HUES6 (cell line): ENCODE data around the gene IFT43.

Source experiments
- H3K27ac ChIP-seq: 2 replicates; pipeline ENCODE4 v1.7.0; 2013; ENCODE audit warnings: low read depth, mild to moderate bottlenecking, low read length, inconsistent platforms
- H3K27me3 ChIP-seq: 2 replicates; pipeline ENCODE4 v1.6.1; 2013; ENCODE audit warnings: low read length; ENCODE audit not compliant: control insufficient read depth, insufficient read depth
- H3K36me3 ChIP-seq: 2 replicates; pipeline ENCODE4 v1.6.1; 2013; ENCODE audit warnings: low read length; ENCODE audit not compliant: control insufficient read depth, insufficient read depth
- H3K4me1 ChIP-seq: 2 replicates; pipeline ENCODE4 v1.6.1; 2013; ENCODE audit warnings: low read length; ENCODE audit not compliant: control insufficient read depth, insufficient read depth
- H3K4me3 ChIP-seq: 2 replicates; pipeline ENCODE4 v1.5.1; 2013; ENCODE audit warnings: low read depth, low read length
- H3K9ac ChIP-seq: one replicate; pipeline ENCODE4 v1.6.1; 2013; ENCODE audit warnings: mild to moderate bottlenecking, low read length
- H3K9me3 ChIP-seq: 2 replicates; pipeline ENCODE4 v1.6.1; 2013; ENCODE audit warnings: low read depth, low read length; ENCODE audit not compliant: control insufficient read depth, insufficient read depth

Gene IFT43

DNA sequence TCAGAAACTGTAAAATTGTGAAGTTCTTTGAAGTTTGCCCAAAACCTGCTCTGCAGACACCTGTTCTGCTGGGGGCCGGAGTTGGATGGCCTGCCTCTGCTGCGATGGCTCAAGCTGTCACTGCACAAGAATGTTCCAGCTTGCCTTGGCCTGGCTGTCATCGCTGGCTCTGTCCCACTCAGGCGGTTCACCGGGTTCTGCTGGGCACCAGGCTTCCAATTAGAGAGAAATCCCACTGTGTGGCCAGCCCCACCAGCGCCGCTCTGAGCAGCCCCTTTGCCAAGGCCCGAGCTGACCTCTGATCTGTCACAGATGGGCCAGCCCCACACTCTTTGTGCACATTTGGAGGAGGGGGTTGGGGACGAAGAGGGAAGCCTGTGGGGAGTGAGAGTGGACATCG is 94.5 kb downstream of the IFT43 start:
- no peak overlapping the region for H3K9ac ChIP-seq
- no peaks in the 10 kb centered on the region for H3K27me3 ChIP-seq
- H3K27ac ChIP-seq = no peak overlapping the region
- no peaks in the 10 kb centered on the region for H3K9me3 ChIP-seq
- H3K4me3 ChIP-seq = no peak overlapping the region
- H3K4me1 ChIP-seq = peaks cover 19% of the 10 kb centered on the region
- H3K36me3 ChIP-seq = no peaks in the 10 kb centered on the region

DNA sequence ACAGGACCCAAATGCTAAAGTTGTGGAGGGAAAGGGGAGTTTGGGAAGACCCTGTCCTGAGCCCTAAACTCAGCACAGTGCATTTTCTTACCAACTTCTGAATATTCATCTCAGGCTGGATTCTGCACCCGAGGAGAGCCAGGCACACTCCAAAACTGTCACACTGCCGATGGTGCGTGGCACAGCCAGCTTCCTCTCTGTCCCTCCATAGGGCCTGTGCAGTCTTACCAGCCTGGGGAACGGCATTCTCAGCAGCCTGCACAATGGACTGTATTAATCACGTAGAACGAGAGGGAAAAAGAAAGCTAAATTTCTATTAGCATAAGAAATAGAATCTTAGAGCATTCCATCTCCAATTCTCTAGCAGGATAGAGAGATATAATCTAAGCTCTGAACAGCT is 94.9 kb downstream of the IFT43 start:
- Histone ChIP-seq H3K4me3 (no peak overlapping the region), H3K9me3 (no peaks in the 10 kb centered on the region), H3K9ac (no peak overlapping the region)

DNA sequence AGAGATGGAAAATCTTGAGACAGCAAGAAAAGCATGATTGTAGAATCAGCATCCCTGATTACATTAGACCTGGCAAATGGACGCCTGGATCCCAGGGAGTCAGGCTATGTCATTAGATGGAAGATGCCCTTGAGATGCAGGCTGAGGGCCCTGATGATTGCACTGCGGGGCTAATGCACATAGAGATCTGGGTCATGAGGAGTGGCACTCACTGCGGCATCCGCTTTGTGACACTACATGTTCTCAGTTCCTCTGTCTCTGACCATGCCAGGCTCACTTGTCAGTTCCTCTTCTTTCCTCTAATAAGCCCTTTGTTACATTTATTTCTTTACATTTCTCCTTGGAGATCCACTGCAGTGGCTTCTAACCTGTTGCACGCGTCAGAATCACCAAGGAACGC is 96.1 kb downstream of the IFT43 start:
- Histone ChIP-seq H3K9ac (no peak overlapping the region), H3K9me3 (no peaks in the 10 kb centered on the region), H3K27me3 (no peaks in the 10 kb centered on the region)

More for the DNA sequence above, 94.9 kb downstream of the IFT43 start:
- H3K36me3 ChIP-seq = no peaks in the 10 kb centered on the region
- H3K27ac ChIP-seq = no peak overlapping the region
- no peaks in the 10 kb centered on the region for H3K27me3 ChIP-seq
- H3K4me1 ChIP-seq = peaks cover 21% of the 10 kb centered on the region

DNA sequence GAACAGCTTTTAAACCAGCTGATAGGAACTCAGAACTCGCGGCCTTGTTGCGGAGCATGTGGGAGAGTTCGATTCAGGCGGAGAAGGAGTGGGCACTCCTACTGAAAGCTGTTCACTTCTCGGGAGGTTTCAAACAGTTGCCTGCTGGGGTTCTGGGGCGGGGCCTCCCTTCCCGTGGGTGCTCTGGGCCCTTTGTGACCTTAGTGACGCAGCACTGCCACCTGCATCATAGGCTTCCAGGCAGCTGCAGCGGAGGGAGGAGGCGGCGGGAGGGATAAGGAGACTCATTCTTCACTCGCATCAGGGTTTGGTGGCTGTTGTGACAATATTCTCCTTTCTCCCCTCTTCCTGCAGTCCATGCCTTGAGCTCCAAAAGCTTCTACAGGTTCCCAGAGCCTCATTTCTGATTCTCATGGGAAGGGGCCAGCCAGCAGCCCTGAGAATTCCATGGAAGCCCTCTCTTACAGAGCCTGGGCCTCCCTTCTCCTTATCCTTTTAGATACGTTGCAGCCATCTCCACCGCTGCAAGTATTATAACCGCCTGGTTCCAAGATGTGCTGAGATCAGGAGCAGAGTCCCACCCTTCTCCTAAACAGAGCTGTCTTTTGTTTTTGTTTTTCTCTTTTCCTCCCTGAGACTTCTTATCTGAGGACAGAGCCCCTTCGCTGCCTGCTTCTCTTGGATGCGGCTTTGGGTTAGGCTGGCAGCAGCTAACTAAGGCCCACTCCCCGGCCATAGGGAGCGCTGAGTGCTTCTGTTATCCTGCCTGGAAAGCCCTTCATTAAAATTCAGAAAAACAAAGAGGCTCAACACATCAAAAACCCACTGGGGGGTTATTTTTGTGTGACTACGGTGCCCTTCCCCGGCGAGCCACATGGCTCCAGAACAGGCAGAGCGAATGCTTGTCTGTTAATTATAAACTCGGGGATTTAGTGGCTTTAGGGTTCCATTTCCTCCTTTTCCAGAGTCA is 98.5 kb downstream of the IFT43 start:
- Histone ChIP-seq H3K36me3 (no peaks in the 10 kb centered on the region), H3K4me3 (no peak overlapping the region), H3K9me3 (no peaks in the 10 kb centered on the region), H3K9ac (no peak overlapping the region), H3K27me3 (no peaks in the 10 kb centered on the region), H3K4me1 (peaks cover 30% of the 10 kb centered on the region), H3K27ac (no peak overlapping the region)

More for the DNA sequence above, 96.1 kb downstream of the IFT43 start:
- H3K4me1 ChIP-seq = peaks cover 21% of the 10 kb centered on the region
- no peak overlapping the region for H3K27ac ChIP-seq
- H3K4me3 ChIP-seq = no peak overlapping the region
- no peaks in the 10 kb centered on the region for H3K36me3 ChIP-seq

DNA sequence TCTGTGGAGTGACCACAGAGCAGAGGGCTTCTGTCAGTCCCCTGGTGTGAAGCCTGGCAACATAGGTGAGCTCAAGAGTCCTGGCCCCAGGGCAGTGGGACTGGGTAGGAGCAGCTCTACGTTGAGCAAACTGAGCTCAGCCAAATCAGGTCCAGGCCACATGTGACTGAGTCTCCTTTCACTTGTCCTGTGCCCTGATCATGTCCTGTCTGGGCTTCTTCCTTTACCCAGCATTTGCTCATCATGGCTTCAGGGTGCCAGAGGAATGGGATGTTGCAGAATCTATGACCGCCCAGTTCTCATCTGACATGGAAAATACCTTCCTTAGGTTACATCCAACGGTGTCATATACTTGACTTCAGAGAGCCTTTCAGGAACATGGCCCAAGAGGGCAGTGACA is 99.8 kb downstream of the IFT43 start:
- Histone ChIP-seq H3K4me1 (peaks cover 43% of the 10 kb centered on the region), H3K9ac (no peak overlapping the region), H3K27me3 (no peaks in the 10 kb centered on the region), H3K4me3 (no peak overlapping the region), H3K9me3 (no peaks in the 10 kb centered on the region), H3K36me3 (no peaks in the 10 kb centered on the region), H3K27ac (no peak overlapping the region)

DNA sequence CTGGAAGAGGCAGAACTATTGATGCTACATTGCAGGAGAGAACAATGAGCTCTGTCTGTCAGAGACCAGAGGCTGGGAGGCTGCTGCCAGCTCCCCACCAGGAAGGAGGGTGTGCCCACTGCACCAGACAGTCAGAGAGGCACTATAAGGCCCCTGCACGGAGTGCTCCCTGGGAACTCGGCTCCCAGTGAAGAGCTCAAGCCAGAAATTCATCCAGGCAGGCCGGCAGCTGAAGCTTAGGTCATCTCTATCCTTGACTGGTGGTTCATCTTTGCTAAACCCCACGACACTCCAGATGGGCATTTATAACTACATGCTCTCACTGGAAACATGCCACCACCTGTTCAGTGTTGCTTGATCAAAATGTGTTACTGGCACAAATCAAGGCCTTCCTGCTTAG is 101.1 kb downstream of the IFT43 start:
- H3K4me1 ChIP-seq = peaks cover 48% of the 10 kb centered on the region

DNA sequence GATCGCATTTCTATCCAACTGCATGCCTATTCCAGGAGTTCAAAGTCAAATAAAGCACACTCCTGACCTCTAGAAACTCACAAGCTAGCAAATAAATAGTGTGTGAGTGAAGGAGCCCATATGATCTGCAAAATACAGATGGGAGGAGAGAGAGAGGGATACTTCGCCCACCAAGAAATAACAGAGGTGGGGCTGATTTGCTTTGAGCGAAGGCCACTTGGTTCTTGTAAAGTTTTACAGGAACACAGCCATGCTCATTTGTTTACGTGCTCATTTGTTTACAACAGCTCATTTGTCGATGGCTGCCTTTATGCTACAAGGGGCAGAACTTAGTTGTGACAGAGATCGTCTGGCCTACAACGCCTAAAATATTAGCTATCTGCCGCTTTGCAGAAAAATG is 102.8 kb downstream of the IFT43 start:
- Histone ChIP-seq H3K9me3 (no peaks in the 10 kb centered on the region), H3K4me3 (no peak overlapping the region), H3K27ac (no peak overlapping the region)

More for the DNA sequence above, 101.1 kb downstream of the IFT43 start:
- no peak overlapping the region for H3K27ac ChIP-seq
- 0 out of 2 replicates have a peak, but pooled peaks cover under 1% of the 10 kb centered on the region for H3K27me3 ChIP-seq
- H3K9ac ChIP-seq = no peak overlapping the region
- no peak overlapping the region for H3K4me3 ChIP-seq
- H3K36me3 ChIP-seq = no peaks in the 10 kb centered on the region
- H3K9me3 ChIP-seq = no peaks in the 10 kb centered on the region

DNA sequence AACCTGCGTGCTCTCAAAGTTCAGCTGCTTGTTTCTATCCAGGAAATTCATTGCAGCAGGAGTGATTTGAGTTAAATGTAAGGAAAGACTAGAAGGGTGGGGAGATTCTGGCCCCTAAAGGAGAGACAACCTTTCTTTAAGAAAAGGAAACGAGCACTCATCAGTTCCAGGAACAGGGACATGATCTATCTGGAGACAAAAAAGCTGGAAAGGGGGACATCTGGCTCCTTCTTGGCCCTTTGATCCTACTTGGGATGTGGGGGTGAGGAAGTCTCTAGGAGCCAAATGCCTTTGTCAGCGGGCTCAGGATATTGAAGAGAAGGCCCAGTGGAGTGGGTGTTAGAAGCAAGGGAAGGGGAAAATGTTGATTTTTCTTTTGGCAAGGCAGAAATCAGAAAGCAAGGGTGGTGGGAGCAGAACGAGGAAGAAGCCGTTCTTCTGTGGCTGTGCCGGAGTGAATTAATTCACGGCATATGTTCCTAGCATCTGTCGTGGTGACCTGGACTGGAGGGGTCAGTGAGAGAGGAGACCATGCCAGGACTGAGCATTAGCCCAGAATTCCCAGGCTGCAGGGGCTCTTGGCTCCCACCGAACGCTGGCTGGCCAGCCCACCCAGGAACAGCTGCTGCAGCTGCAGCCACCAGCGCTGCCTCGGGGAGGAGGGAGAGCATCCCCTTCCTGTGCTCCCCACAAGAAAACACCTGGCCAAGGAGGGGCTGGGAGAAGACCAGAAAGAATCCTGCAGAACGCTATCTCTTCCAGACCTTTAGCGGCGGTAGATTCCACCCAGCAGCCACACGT is 103.4 kb downstream of the IFT43 start:
- Histone ChIP-seq H3K36me3 (no peaks in the 10 kb centered on the region), H3K9me3 (no peaks in the 10 kb centered on the region), H3K4me3 (no peak overlapping the region), H3K27me3 (0 out of 2 replicates have a peak, but pooled peaks cover 3% of the 10 kb centered on the region), H3K4me1 (peaks cover 40% of the 10 kb centered on the region), H3K9ac (no peak overlapping the region), H3K27ac (no peak overlapping the region)

More for the DNA sequence above, 102.8 kb downstream of the IFT43 start:
- Histone ChIP-seq H3K4me1 (peaks cover 47% of the 10 kb centered on the region), H3K27me3 (0 out of 2 replicates have a peak, but pooled peaks cover 3% of the 10 kb centered on the region), H3K9ac (no peak overlapping the region), H3K36me3 (no peaks in the 10 kb centered on the region)

DNA sequence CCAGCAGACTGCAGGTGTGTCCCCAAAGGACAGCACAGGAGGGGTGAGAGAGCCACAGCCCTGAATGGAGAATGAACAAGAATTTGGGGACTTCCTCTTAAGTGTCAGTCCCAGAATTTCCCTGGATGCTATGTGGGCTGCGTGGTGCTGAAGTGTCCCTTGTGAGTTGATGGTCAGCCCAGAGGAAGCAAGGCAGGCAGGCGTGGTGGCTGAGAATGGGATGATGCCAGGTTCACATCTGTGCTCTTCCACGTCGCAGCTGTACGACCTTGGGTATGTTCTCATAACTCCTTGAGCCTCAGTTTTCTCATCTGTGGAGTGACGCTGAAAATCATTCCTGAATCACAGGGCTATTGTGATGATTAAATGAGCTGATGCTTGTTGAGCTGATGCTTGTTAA is 104.0 kb downstream of the IFT43 start:
- Histone ChIP-seq H3K4me3 (no peak overlapping the region), H3K27ac (no peak overlapping the region), H3K9me3 (no peaks in the 10 kb centered on the region), H3K9ac (no peak overlapping the region), H3K27me3 (0 out of 2 replicates have a peak, but pooled peaks cover 3% of the 10 kb centered on the region), H3K4me1 (peaks cover 34% of the 10 kb centered on the region), H3K36me3 (no peaks in the 10 kb centered on the region)

DNA sequence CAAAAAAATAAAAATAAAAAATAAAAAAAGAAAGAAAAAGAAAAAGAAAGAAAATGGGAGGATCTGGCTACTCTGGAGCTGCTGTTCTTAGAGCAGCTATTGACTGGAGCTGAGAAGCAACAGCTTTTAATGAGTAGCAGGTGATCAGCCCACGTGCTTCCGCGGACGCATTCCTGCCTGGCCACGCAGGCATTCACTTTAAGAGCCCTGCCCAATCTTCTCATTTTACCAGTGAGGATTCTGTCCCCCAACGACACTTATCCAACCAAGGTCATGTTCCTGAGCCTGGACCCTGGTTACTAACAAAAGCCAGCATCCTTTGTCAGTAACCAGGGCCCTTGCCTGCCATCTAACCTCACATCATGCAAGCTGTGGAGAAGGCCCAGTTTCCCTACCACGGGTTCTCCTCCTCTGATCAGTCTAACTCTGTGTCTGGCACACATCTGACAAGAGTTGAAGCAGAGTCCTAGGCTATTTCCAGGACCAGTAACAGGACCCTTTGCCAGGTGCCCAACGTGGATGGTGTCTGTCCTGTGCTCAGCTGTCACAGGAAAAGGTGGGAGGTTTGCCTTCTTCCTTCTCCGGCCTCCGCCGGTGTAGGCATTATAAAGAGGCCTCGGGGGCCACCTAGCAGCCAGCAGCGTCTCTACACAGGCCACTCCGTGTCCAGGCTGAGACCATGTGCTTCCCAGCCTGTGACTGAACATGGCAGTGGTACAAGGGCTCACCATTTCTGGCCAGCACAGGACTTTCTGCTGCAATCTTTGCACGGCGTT is 105.2 kb downstream of the IFT43 start:
- H3K27me3 ChIP-seq = 0 out of 2 replicates have a peak, but pooled peaks cover 3% of the 10 kb centered on the region
- no peak overlapping the region for H3K9ac ChIP-seq
- H3K4me3 ChIP-seq = no peak overlapping the region
- H3K9me3 ChIP-seq = no peaks in the 10 kb centered on the region
- H3K36me3 ChIP-seq = no peaks in the 10 kb centered on the region
- H3K4me1 ChIP-seq = peaks cover 27% of the 10 kb centered on the region
- no peak overlapping the region for H3K27ac ChIP-seq
